HTR-8/SVneo (cell line): ENCODE results near the gene YKT6.

Experiments used
- DNase-seq: peaks from one replicate; pipeline ENCODE4 v3.0.0; 2011; ENCODE audit warnings: low spot score, mixed read lengths; ENCODE audit not compliant: insufficient read length
- FAIRE-seq: peaks from 2 replicates; lab custom pipeline; 2011; peaks lifted over from hg19 to GRCh38; lab: Jason Lieb, UNC

The YKT6 gene

DNA sequence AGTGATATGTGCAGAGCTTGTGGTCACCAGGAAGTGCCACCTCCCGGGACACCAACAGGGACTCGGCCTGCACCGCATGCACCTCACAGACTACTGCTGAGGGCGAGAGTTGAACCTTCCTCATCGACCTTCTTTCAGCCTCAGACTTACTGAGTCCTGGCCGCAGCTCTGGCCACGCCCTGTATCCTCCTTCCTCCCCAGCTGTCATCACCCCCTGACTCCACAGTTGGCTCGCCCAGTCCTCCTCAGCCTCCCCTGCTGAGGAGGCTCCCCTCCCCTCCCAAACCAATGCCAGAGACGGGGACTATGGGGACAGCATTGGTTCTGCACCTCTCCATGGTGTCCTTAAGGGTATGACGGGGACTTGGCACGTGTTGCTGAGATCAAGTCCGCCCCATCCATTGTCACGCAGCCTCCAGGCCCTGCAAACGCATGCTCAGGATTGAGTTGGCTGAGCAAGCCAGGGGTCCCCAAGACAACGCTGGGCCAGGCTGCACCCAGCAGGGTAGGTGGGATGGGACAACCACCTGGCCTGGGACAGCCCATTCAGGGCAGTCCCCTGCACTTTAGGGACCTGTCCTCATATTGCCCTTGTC lies 49.0 kb downstream of the YKT6 start:
- DNase-seq (no peak), FAIRE-seq (no peak)

- no peak for DNase-seq
- no peak for FAIRE-seq
Measured at GRCh38 chr7:44251269-44251668, 50.5 kb downstream of the YKT6 start.

- no peak for FAIRE-seq
Measured at GRCh38 chr7:44251881-44252280, 51.1 kb downstream of the YKT6 start.

GRCh38 chr7:44256459-44256858 lies 55.7 kb downstream of the YKT6 start:
- no peak for DNase-seq
- FAIRE-seq = no peak

More at GRCh38 chr7:44251881-44252280, 51.1 kb downstream of the YKT6 start:
- no peak for DNase-seq

DNA sequence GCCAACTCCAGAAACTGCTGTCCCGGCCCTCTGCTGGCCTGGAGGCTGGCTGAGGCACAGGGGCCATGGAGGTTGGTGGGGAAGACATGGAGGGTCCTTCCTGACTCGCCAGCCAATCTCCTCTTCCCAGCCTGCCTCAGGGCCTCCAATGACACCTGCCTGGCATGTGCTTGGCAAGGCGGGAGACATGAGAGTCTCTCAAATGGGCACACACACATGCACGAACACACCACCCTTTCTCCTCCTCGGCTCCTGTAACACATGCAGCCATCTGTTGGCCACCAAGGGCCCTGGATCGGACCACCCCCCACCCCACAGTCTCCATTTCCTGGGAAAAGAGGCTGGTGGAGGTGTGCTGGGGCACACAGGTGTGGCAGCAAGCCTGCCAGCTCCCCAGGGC lies 56.4 kb downstream of the YKT6 start:
- no peak for DNase-seq
- no peak for FAIRE-seq

DNA sequence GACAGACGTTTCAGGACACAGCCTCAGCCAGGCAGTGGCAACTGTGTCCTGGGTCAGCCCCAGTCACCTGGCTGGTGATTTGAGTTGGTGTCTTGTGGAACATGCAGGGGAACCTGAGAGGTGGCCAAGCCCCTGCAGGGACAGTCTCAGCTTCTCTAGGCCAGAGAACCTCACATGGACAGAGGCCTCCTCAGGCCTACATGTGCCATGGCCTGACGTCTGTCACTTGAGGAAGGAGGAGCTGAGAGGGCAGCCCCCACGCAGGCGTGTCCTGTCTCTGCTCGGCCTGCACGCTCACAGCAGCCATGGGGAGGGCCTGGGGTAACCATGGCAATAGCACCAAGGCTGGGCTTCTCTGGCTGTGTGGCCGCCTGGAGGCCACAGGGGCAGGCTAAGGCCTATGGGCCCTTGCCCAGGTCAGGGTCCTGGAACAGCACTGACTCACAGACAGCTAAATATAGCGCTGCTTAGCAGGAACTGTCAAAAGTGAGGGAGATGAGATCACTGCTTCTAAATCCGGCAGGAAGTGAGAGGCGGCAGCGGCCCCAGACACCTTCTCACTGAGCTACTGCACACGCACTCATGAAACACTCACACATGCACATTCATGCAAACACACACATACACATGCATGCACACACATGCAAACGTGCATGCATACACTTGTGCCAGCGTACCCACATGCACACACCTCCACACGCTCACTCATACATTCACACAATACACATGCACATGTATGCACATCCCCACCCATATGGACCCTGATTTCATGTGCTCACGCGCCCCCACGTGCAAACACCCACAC lies 57.0 kb downstream of the YKT6 start:
- peak; percentile 96 for FAIRE-seq

GRCh38 chr7:44258423-44258760 lies 57.6 kb downstream of the YKT6 start:
- DNase-seq = no peak
- FAIRE-seq = no peak

More for the DNA sequence above, 57.0 kb downstream of the YKT6 start:
- DNase-seq = peak; percentile 82

DNA sequence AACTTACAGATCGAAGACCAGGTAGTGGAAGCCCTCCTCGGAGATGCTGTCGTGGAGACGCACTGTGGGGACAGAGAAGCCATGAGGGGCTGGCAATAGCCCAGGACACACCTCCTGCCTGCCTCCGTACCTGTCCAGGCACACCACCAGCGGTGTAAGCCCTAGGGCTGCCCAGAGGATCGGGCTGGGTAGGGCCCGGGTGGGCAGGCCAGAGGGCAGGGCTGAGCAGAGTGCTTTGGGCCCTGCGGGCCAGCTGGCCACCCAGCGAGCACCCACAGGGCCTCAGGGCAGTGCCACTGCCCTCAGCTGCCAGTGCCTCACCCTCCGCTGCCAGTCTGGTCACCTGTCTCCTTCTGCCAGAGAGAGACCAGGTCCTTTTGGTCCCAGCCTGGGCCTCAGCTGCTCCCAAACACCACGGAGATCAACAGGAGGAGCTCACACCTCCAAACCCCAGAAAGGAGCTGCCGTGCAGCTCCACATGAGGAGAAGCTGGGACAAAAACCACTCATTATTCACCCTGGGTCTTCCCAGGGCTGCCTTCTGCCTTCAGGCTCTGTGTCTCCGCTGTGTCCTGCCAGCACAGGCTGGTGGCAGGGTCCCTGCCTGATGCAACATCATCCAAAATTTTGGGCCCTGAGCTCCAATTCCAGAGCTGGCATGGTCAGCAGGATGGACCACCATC lies 58.2 kb downstream of the YKT6 start:
- no peak for FAIRE-seq
- no peak for DNase-seq

DNA sequence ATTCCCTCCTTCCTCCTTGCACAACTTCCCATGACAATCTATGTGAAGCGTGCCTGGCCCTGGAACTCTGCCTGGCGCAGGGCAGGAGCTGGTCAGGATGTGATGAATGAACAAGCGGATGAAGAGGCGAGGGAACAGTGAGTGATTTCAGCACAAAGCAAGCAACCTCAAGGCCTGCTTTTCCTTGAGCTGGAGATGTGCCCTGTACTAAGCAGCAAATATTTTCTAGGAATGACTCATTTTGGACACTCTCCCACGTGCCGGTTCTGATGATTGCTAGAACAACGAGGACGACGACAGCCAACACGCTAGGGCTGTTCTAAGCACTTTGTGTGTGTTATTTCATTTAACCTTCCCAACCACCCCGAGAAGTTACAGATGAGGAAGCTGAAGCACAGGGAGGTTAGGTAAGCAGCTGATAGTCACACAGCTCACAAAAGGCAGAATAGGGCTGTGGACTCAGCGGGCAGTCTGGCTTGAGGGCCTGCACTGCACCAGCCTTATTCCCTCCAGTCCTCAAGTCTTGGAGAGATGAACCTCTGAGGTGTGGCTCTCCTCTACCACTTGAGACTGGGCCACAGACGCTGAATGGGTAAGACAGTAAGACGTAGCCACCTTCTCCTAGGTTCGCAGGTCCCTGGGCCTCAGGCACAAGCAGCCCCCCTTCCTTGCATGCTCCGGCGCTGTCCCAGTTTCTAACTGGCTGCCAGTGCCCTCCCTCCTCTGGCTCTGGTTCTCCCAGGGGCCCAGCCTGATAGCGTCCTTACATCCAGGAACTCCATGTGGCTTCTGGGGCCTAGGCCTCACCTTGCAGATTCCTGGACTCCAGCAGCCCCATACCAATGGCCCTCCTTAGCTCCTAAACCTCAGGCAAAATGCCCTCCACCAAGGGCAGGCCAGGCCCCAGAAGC lies 59.0 kb downstream of the YKT6 start:
- FAIRE-seq = peak; percentile 16
- no peak for DNase-seq

DNA sequence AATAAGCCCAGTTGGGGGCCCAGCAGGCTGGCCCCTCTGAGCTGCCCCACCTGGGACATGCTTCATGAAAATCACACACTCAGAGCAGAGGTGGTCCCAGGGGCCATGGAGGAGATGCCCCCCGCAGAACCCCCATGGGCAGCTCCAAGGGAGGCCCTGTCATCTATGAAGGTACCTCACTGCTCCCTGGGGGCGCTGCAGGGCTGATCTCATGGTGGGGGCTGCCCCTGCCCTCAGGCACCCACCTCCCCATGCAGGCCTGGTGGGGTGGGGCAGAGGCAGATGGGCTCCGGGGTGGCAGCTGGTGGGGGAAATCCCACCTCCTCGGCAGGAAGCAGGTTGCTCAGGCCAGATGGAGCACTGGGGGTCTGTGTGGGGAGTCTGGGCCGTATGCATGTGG lies 60.5 kb downstream of the YKT6 start:
- DNase-seq = no peak
- FAIRE-seq = no peak

DNA sequence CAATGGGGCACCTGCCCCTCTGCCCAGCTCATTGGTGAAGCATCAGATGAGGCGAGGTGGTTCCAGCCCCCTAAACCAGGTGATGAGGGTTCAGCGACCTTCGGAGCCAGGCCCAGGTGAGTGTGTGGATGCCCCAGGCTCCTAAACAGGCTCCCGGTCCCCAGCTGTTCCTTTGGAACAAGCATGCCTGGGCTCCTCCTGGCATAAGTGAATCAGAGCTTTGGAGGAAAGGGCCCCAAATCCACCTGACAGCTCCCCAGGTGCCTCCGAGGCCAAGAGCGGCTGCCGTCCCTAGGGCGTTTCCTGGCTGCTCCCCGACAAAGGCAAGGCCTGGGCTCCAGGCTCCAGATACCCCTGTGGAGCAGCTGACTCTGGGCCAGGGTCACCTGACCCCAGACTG lies 61.3 kb downstream of the YKT6 start:
- DNase-seq (no peak), FAIRE-seq (no peak)

DNA sequence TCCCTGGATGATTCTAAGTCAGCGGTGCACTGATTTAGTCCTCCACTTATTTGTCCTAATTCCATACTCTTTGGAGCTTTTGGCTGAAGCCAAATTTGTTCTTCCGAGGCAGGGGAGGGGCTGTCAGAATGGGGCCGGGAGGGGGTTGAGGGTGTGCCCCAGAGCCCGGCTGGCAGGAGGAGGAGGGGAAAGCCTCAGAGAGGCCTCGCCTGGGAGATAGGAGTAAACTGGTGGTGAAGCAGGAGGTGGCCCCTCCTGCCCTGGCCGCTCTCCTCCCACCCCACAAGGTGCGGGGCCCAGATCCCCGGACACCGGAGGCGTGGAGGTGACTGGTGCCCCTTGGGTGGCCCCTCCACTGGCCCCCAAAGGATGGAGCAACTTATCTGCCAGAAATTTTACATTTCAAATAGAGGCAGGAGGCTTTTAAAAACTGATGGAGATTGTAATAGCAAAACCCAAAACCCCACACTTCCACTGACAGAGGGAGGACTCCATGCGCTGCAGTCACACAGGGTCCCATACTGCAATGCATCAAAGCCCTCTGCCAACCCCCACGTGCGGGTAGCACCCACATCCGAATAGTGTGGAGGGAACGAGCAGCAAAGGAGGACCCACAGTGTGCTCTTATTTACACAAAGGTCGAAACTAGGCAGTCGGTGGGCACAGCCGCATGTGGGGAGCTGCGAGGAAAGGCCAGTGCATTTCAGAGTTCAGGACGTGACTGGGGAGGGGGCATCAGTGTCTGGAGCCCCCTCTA lies 62.7 kb downstream of the YKT6 start:
- DNase-seq = no peak
- FAIRE-seq = no peak
